GM10266 (cell line): ENCODE results near the gene SULT1C2.

Source experiments
- DNase-seq: peaks from one replicate; pipeline ENCODE4 v3.0.0; 2012; ENCODE audit errors: extremely low spot score
- CTCF ChIP-seq: IDR thresholded peaks from 2 replicates; pipeline ENCODE4 v1.5.1; 2012; ENCODE audit warnings: mild to moderate bottlenecking, low read depth; ENCODE audit not compliant: control insufficient read depth, insufficient read depth; ENCODE audit errors: missing control alignments

SULT1C2 gene

GRCh38 chr2:108324531-108325255 lies 36.0 kb downstream of the SULT1C2 start:
- DNase-seq: no peak
- TF ChIP-seq CTCF: no peak

GRCh38 chr2:108325756-108326155 lies 37.1 kb downstream of the SULT1C2 start:
- DNase-seq: no peak

GRCh38 chr2:108329771-108330170 lies 41.1 kb downstream of the SULT1C2 start:
- no peak for TF ChIP-seq CTCF
- no peak for DNase-seq

More at GRCh38 chr2:108325756-108326155, 37.1 kb downstream of the SULT1C2 start:
- no peak for TF ChIP-seq CTCF

- no peak for TF ChIP-seq CTCF
- DNase-seq: no peak
Measured at GRCh38 chr2:108330979-108331378, 42.3 kb downstream of the SULT1C2 start.

GRCh38 chr2:108345951-108346350 lies 57.3 kb downstream of the SULT1C2 start:
- no peak for TF ChIP-seq CTCF
- no peak for DNase-seq

- TF ChIP-seq CTCF: no peak
- DNase-seq: no peak
Measured at GRCh38 chr2:108346827-108347226, 58.1 kb downstream of the SULT1C2 start.

GRCh38 chr2:108347786-108348185 lies 59.1 kb downstream of the SULT1C2 start:
- DNase-seq: no peak
- TF ChIP-seq CTCF: no peak
